H9 (cell line): Measurements from ENCODE around the gene DUSP28. TPM values are rescaled to one million over a fixed set of nuclear protein-coding genes. Genes with fewer than 3 reads are reported as not detected.

Experiments
- DNase-seq: peaks from one replicate; pipeline ENCODE4 v3.0.0-alpha.2; 2017
- H2AFZ ChIP-seq: one replicate; pipeline ENCODE4 v1.6.1; 2013; ENCODE audit warnings: mild to moderate bottlenecking, low read length, control low read depth, moderate library complexity
- H2AK5ac ChIP-seq: 2 replicates; pipeline ENCODE4 v1.6.1; 2013; ENCODE audit warnings: low read length, control low read depth, mixed read lengths; ENCODE audit not compliant: insufficient read length
- H2BK120ac ChIP-seq: one replicate; pipeline ENCODE4 v1.6.1; 2013; ENCODE audit warnings: low read depth, mild to moderate bottlenecking, low read length, control low read depth, inconsistent platforms; ENCODE audit not compliant: poor library complexity, severe bottlenecking
- H2BK12ac ChIP-seq: 2 replicates; pipeline ENCODE4 v1.6.1; 2013; ENCODE audit warnings: low read length, control low read depth, mixed read lengths, low read depth; ENCODE audit not compliant: insufficient read length
- H2BK15ac ChIP-seq: 2 replicates; pipeline ENCODE4 v1.6.1; 2013; ENCODE audit warnings: low read depth, low read length, control low read depth
- H2BK20ac ChIP-seq: one replicate; pipeline ENCODE4 v1.6.1; 2013; ENCODE audit warnings: low read depth, mild to moderate bottlenecking, low read length, control low read depth, inconsistent platforms; ENCODE audit not compliant: poor library complexity, severe bottlenecking
- H2BK5ac ChIP-seq: 2 replicates; pipeline ENCODE4 v1.6.1; 2013; ENCODE audit warnings: low read length, control low read depth, mixed read lengths; ENCODE audit not compliant: insufficient read length
- H3K14ac ChIP-seq: 2 replicates; pipeline ENCODE4 v1.6.1; 2013; ENCODE audit warnings: low read length, control low read depth; ENCODE audit not compliant: insufficient read depth
- H3K18ac ChIP-seq: 2 replicates; pipeline ENCODE4 v1.6.1; 2013; ENCODE audit warnings: low read depth, mild to moderate bottlenecking, mixed read lengths, low read length, control low read depth; ENCODE audit not compliant: insufficient read length
- H3K23ac ChIP-seq: 2 replicates; pipeline ENCODE4 v1.6.1; 2013; ENCODE audit warnings: low read length, control low read depth, mixed read lengths, low read depth; ENCODE audit not compliant: insufficient read length
- H3K23me2 ChIP-seq: 2 replicates; pipeline ENCODE4 v1.6.1; 2013; ENCODE audit warnings: low read depth, mild to moderate bottlenecking, mixed read lengths, low read length, control low read depth; ENCODE audit not compliant: insufficient read length, poor library complexity, severe bottlenecking
- H3K27ac ChIP-seq: 2 replicates; pipeline ENCODE4 v1.5.1; 2013; ENCODE audit warnings: low read length, control low read depth, mixed read lengths, low read depth; ENCODE audit not compliant: insufficient read length
- H3K27me3 ChIP-seq: 2 replicates; pipeline ENCODE4 v1.6.1; 2013; ENCODE audit warnings: low read length, control low read depth, inconsistent platforms; ENCODE audit not compliant: insufficient read depth
- H3K4ac ChIP-seq: 2 replicates; pipeline ENCODE4 v1.6.1; 2013; ENCODE audit warnings: low read depth, mild to moderate bottlenecking, control low read depth, inconsistent platforms, low read length, moderate library complexity
- H3K4me1 ChIP-seq: 2 replicates; pipeline ENCODE4 v1.6.1; 2013; ENCODE audit warnings: low read length, control low read depth, inconsistent platforms; ENCODE audit not compliant: insufficient read depth
- H3K4me2 ChIP-seq: 2 replicates; pipeline ENCODE4 v1.6.1; 2013; ENCODE audit warnings: low read length, control low read depth, mixed read lengths; ENCODE audit not compliant: insufficient read length, insufficient read depth
- H3K56ac ChIP-seq: 2 replicates; pipeline ENCODE4 v1.6.1; 2013; ENCODE audit warnings: low read depth, mild to moderate bottlenecking, mixed read lengths, low read length, control low read depth; ENCODE audit not compliant: insufficient read length
- H3K79me1 ChIP-seq: 2 replicates; pipeline ENCODE4 v1.6.1; 2013; ENCODE audit warnings: low read depth, mild to moderate bottlenecking, moderate library complexity, low read length, control low read depth, inconsistent platforms; ENCODE audit not compliant: insufficient read depth, poor library complexity, severe bottlenecking
- H3K79me2 ChIP-seq: 2 replicates; pipeline ENCODE4 v1.6.1; 2013; ENCODE audit warnings: low read length, control low read depth, inconsistent platforms; ENCODE audit not compliant: insufficient read depth
- H3K9ac ChIP-seq: 2 replicates; pipeline ENCODE4 v1.6.1; 2013; ENCODE audit warnings: low read length, control low read depth, mixed read lengths; ENCODE audit not compliant: insufficient read length; ENCODE audit errors: extremely low read depth
- H3K9me3 ChIP-seq: one replicate; pipeline ENCODE4 v1.6.1; 2013; ENCODE audit warnings: low read depth, low read length, inconsistent platforms; ENCODE audit not compliant: control insufficient read depth
- H3T11ph ChIP-seq: one replicate; pipeline ENCODE4 v1.6.1; 2013; ENCODE audit warnings: mild to moderate bottlenecking, low read length, control low read depth, inconsistent platforms
- H4K20me1 ChIP-seq: one replicate; pipeline ENCODE4 v1.6.1; 2013; ENCODE audit not compliant: control insufficient read depth, insufficient read length, insufficient read depth
- H4K5ac ChIP-seq: 2 replicates; pipeline ENCODE4 v1.6.1; 2013; ENCODE audit warnings: low read depth, mild to moderate bottlenecking, mixed read lengths, low read length, control low read depth; ENCODE audit not compliant: insufficient read length
- H4K8ac ChIP-seq: replicated peaks from 2 replicates; pipeline ENCODE4 v1.6.1; 2013; ENCODE audit warnings: low read length, control low read depth, mixed read lengths, low read depth; ENCODE audit not compliant: insufficient read length
- H4K91ac ChIP-seq: 2 replicates; pipeline ENCODE4 v1.6.1; 2013; ENCODE audit warnings: low read depth, mild to moderate bottlenecking, moderate library complexity, mixed read lengths, low read length, control low read depth; ENCODE audit not compliant: insufficient read length
- H3K27ac Mint-ChIP-seq, 3 experiments: 2 replicates in 2 of 3; 3 replicates in 1 of 3; pipeline ENCODE4 v1.8.0; 2020 to 2021; ENCODE audit warnings: mixed read lengths in 3 of 3, mild to moderate bottlenecking in 1 of 3, moderate library complexity in 1 of 3
- H3K27me3 Mint-ChIP-seq: 2 replicates; pipeline ENCODE4 v1.8.0; 2021; ENCODE audit warnings: low read depth, mild to moderate bottlenecking, moderate library complexity, mixed read lengths
- H3K36me3 Mint-ChIP-seq, 3 experiments: 2 replicates in 2 of 3; 3 replicates in 1 of 3; pipeline ENCODE4 v1.8.0; 2020 to 2021; ENCODE audit warnings: low read depth in 3 of 3, mixed read lengths in 3 of 3; ENCODE audit not compliant: insufficient read depth in 1 of 3
- H3K4me1 Mint-ChIP-seq, 2 experiments: 2 replicates each; pipeline ENCODE4 v1.8.0; 2020; ENCODE audit warnings: mixed read lengths in 2 of 2
- H3K4me3 Mint-ChIP-seq, 2 experiments: 2 replicates in 1 of 2; 3 replicates in 1 of 2; pipeline ENCODE4 v1.8.0; 2020 to 2021; ENCODE audit warnings: mild to moderate bottlenecking in 2 of 2, mixed read lengths in 2 of 2, moderate library complexity in 1 of 2
- H3K9me3 Mint-ChIP-seq, 2 experiments: 2 replicates in 1 of 2; 3 replicates in 1 of 2; pipeline ENCODE4 v1.8.0; 2020; ENCODE audit warnings: mild to moderate bottlenecking in 2 of 2, mixed read lengths in 2 of 2, moderate library complexity in 1 of 2
- CTCF ChIP-seq: fragments of 200-600 bp; sonication (generic); conservative IDR thresholded peaks from 3 replicates; pipeline ENCODE4 v1.8.0; 2021; ENCODE audit warnings: antibody characterized with exemption, mild to moderate bottlenecking
- WGBS: extraction: QIAGEN DNeasy Blood & Tissue Kit; methylation state at CpG from one replicate; pipeline ENCODE4 v1.1.7; 2013; ENCODE audit warnings: missing lambda C conversion rate, low lambda C conversion rate, mixed read lengths; ENCODE audit not compliant: insufficient read length; ENCODE audit errors: extremely low coverage; 5-methylcytosine and 5-hydroxymethylcytosine counted together
- total RNA-seq: library from RNA; stranded (reverse); gene quantifications from 2 replicates; pipeline ENCODE4 v1.2.1, GENCODE V29; 2021

Gene DUSP28
- total RNA-seq, 1 experiment from 2014 or later: 1.6 TPM

GRCh38 chr2:240551811-240552210 is 8.3 kb upstream of the DUSP28 start:
- H2BK20ac ChIP-seq: no peak overlapping the region
- WGBS: no CpG with 5 or more reads among the region's 1 CpG
- Mint-ChIP-seq H3K4me3 (no peak overlapping the region), H3K27me3 (no peaks in the 10 kb centered on the region; the same call in none of the 2 replicates), H3K27ac (no peak overlapping the region), H3K9me3 (peaks cover 17 to 20% of the 10 kb centered on the region in 2 experiments), H3K4me1 (peaks cover 0 to 2% of the 10 kb centered on the region in 2 experiments; a peak in 2 of 4 replicates), H3K36me3 (peaks cover 21 to 26% (median 21%) of the 10 kb centered on the region in 3 experiments)
- H3K23me2 ChIP-seq: no peaks in the 10 kb centered on the region
- H2BK12ac ChIP-seq: no peak overlapping the region
- no peak overlapping the region for H3T11ph ChIP-seq
- no peak overlapping the region for H3K9ac ChIP-seq
- no peak overlapping the region for H3K14ac ChIP-seq
- H3K79me1 ChIP-seq: no peaks in the 10 kb centered on the region
- H2AK5ac ChIP-seq: no peak overlapping the region
- H4K8ac ChIP-seq: no peak overlapping the region
- no peak for TF ChIP-seq CTCF
- no peaks in the 10 kb centered on the region for H4K20me1 ChIP-seq
- H3K27me3 ChIP-seq: no peaks in the 10 kb centered on the region
- H4K5ac ChIP-seq: no peak overlapping the region
- peaks cover 12% of the 10 kb centered on the region for H3K9me3 ChIP-seq
- H3K4me1 ChIP-seq: no peaks in the 10 kb centered on the region
- H3K23ac ChIP-seq: no peak overlapping the region
- H2BK15ac ChIP-seq: no peak overlapping the region
- no peak overlapping the region for H2BK120ac ChIP-seq
- no peak overlapping the region for H2AFZ ChIP-seq
- H3K79me2 ChIP-seq: no peaks in the 10 kb centered on the region
- no peak overlapping the region for H4K91ac ChIP-seq
- DNase-seq: no peak
- no peak overlapping the region for H2BK5ac ChIP-seq
- H3K4ac ChIP-seq: no peak overlapping the region
- H3K4me2 ChIP-seq: no peak overlapping the region
- no peak overlapping the region for H3K27ac ChIP-seq
- H3K56ac ChIP-seq: no peak overlapping the region
- H3K18ac ChIP-seq: no peak overlapping the region
